ENCODE measurements around the gene GABPB1. TPM values are rescaled to one million over a fixed set of nuclear protein-coding genes. Genes with fewer than 3 reads are reported as not detected.

The GABPB1 gene
- total RNA-seq, 1 experiment from 2014 or later = 39.7 TPM

- intact Hi-C loops (cut with micrococcal nuclease) = no loop called here
- no peak overlapping the region for H3K27ac ChIP-seq (ENCODE audit: low read length)
- TF ChIP-seq EZH2 (IDR thresholded peaks at IDR 0.05; ENCODE audit: low read length, unreplicated experiment) (no peak), CTCF (conservative IDR thresholded peaks at IDR 0.05; ENCODE audit: low read depth, low read length) (no peak), EZH2phosphoT487 (IDR thresholded peaks at IDR 0.05; ENCODE audit: borderline replicate concordance, low read length) (no peak)
- H3K79me2 ChIP-seq (ENCODE audit: low read length) = no peaks in the 10 kb centered on the region
- ChIA-PET POLR2A (ENCODE audit: unreplicated experiment) (no interaction called here), CTCF (no interaction called here)
- DNase-seq (no peak), ATAC-seq (no peak)
- no peak overlapping the region for H3K4me2 ChIP-seq (ENCODE audit: low read length)
- no peaks in the 10 kb centered on the region for H3K9me2 ChIP-seq (replicated peaks; ENCODE audit: low read length)
- no TSS peak for BruUV-seq (replicated peaks)
- H3F3A ChIP-seq (ENCODE audit: low read length, unreplicated experiment) = no peaks in the 10 kb centered on the region
- no peaks in the 10 kb centered on the region for H3K4me1 ChIP-seq (ENCODE audit: insufficient read depth, low read length)
- no peaks in the 10 kb centered on the region for H3K27me3 ChIP-seq (ENCODE audit: low read length)
- no peak overlapping the region for H3K9ac ChIP-seq (ENCODE audit: low read length)
- no peak overlapping the region for H3K4me3 ChIP-seq (ENCODE audit: low read length)
- H4K20me1 ChIP-seq (ENCODE audit: low read length) = no peaks in the 10 kb centered on the region
- H2AFZ ChIP-seq (ENCODE audit: low read length) = no peak overlapping the region
- no peaks in the 10 kb centered on the region for H3K36me3 ChIP-seq (ENCODE audit: low read depth, low read length)
- no peaks in the 10 kb centered on the region for H3K9me3 ChIP-seq (ENCODE audit: low read length)
Observed at GRCh38 chr15:50275908-50276307, 79.1 kb downstream of the GABPB1 start.

GRCh38 chr15:50275091-50275490 lies 79.9 kb downstream of the GABPB1 start:
- H3K9ac ChIP-seq (ENCODE audit: low read length) = no peak overlapping the region
- no peaks in the 10 kb centered on the region for H4K20me1 ChIP-seq (ENCODE audit: low read length)
- H3K4me2 ChIP-seq (ENCODE audit: low read length) = no peak overlapping the region
- BruUV-seq (replicated peaks) = no TSS peak
- intact Hi-C loops (cut with micrococcal nuclease) = no loop called here
- H3K27me3 ChIP-seq (ENCODE audit: low read length) = no peaks in the 10 kb centered on the region
- H3K36me3 ChIP-seq (ENCODE audit: low read depth, low read length) = no peaks in the 10 kb centered on the region
- ChIA-PET POLR2A (ENCODE audit: unreplicated experiment) (no interaction called here), CTCF (no interaction called here)
- DNase-seq (no peak), ATAC-seq (no peak)
- no peak for TF ChIP-seq EZH2phosphoT487 (IDR thresholded peaks at IDR 0.05; ENCODE audit: borderline replicate concordance, low read length)
- no peak for TF ChIP-seq EZH2 (IDR thresholded peaks at IDR 0.05; ENCODE audit: low read length, unreplicated experiment)
- TF ChIP-seq CTCF (conservative IDR thresholded peaks at IDR 0.05; ENCODE audit: low read depth, low read length) = no peak
- H3K9me3 ChIP-seq (ENCODE audit: low read length) = no peaks in the 10 kb centered on the region
- no peaks in the 10 kb centered on the region for H3K9me2 ChIP-seq (replicated peaks; ENCODE audit: low read length)
- no peaks in the 10 kb centered on the region for H3K79me2 ChIP-seq (ENCODE audit: low read length)
- H3K27ac ChIP-seq (ENCODE audit: low read length) = no peak overlapping the region
- H2AFZ ChIP-seq (ENCODE audit: low read length) = no peak overlapping the region
- H3K4me3 ChIP-seq (ENCODE audit: low read length) = no peak overlapping the region
- H3K4me1 ChIP-seq (ENCODE audit: insufficient read depth, low read length) = no peaks in the 10 kb centered on the region
- no peaks in the 10 kb centered on the region for H3F3A ChIP-seq (ENCODE audit: low read length, unreplicated experiment)

- DNase-seq = no peak
- Histone ChIP-seq H3K27me3 (ENCODE audit: low read length) (no peaks in the 10 kb centered on the region), H3K79me2 (ENCODE audit: low read length) (no peaks in the 10 kb centered on the region), H3K4me2 (ENCODE audit: low read length) (no peak overlapping the region), H3K9me3 (ENCODE audit: low read length) (no peaks in the 10 kb centered on the region), H4K20me1 (ENCODE audit: low read length) (no peaks in the 10 kb centered on the region), H3K27ac (ENCODE audit: low read length) (no peak overlapping the region), H3K9ac (ENCODE audit: low read length) (no peak overlapping the region), H3K4me3 (ENCODE audit: low read length) (no peak overlapping the region), H2AFZ (ENCODE audit: low read length) (no peak overlapping the region), H3K4me1 (ENCODE audit: insufficient read depth, low read length) (no peaks in the 10 kb centered on the region), H3K36me3 (ENCODE audit: low read depth, low read length) (no peaks in the 10 kb centered on the region), H3K9me2 (replicated peaks; ENCODE audit: low read length) (no peaks in the 10 kb centered on the region), H3F3A (ENCODE audit: low read length, unreplicated experiment) (no peaks in the 10 kb centered on the region)
- no TSS peak for BruUV-seq (replicated peaks)
- intact Hi-C loops (cut with micrococcal nuclease) = no loop called here
- CTCF ChIA-PET = no interaction called here
- TF ChIP-seq EZH2phosphoT487 (IDR thresholded peaks at IDR 0.05; ENCODE audit: borderline replicate concordance, low read length) = no peak
- no peak for TF ChIP-seq EZH2 (IDR thresholded peaks at IDR 0.05; ENCODE audit: low read length, unreplicated experiment)
- no peak for TF ChIP-seq CTCF (conservative IDR thresholded peaks at IDR 0.05; ENCODE audit: low read depth, low read length)
- POLR2A ChIA-PET (ENCODE audit: unreplicated experiment) = no interaction called here
- no peak for ATAC-seq
Observed at GRCh38 chr15:50267577-50267976, 87.4 kb downstream of the GABPB1 start.

Data from PC-3 (cell line).